Left ventricle myocardium superior (tissue), 1 donor: ENCODE results near the gene ITGB2. TPM values are rescaled to one million over a fixed set of nuclear protein-coding genes. Genes with fewer than 3 reads are reported as not detected.

Experiments used
- ATAC-seq: fragments of 200-7000 bp; cut with Tn5 transposase; one replicate; pipeline ENCODE4 v1.9.1; 2020; ENCODE audit warnings: mild to moderate bottlenecking, moderate library complexity
- DNase-seq: peaks from one replicate; pipeline ENCODE4 v3.0.0-alpha.2; 2020
- intact Hi-C: fragments of 100-400 bp; cut with micrococcal nuclease; formaldehyde crosslinking; loops from one replicate; pipeline ENCODE4 v1.11.0; 2022
- total RNA-seq: library from RNA; stranded (reverse); fragmentation: NEBNext Ultra II Directional; extraction: Animal tissue kit (Norgen Biotek cat#: 25700); gene quantifications from one replicate; pipeline ENCODE4 v1.2.1, GENCODE V29; 2021
- donor health status: DM: no; HTN: yes; CAD: no; lungs with severe emphysema.

The ITGB2 gene
- total RNA-seq, 1 donor from 2014 or later, result 26.5 TPM

GRCh38 chr21:44956356-44957046, 35.8 kb upstream of the ITGB2 start:
- no peak for ATAC-seq
- DNase-seq, result peak; percentile 26
- intact Hi-C loops, result no loop called here

- DNase-seq, result peak; percentile 29
Observed at GRCh38 chr21:44955798-44956175, 35.1 kb upstream of the ITGB2 start.

GRCh38 chr21:44955141-44955797, 34.6 kb upstream of the ITGB2 start:
- DNase-seq (peak; percentile 30), ATAC-seq (no peak)
- intact Hi-C loops, result no loop called here

More at GRCh38 chr21:44955798-44956175, 35.1 kb upstream of the ITGB2 start:
- intact Hi-C loops, result no loop called here
- no peak for ATAC-seq

- ATAC-seq (peak; percentile 26), DNase-seq (peak; percentile 67)
- intact Hi-C loops, result loop anchor here (5.0 kb wide), 1 partner anchor 183 kb away; no protein-coding TSS in a partner anchor
Observed at GRCh38 chr21:44954281-44954771, 33.6 kb upstream of the ITGB2 start.

- intact Hi-C loops, result loop anchor here (5.0 kb wide), 1 partner anchor 184 kb away; no protein-coding TSS in a partner anchor
- DNase-seq, result peak; percentile 33
- ATAC-seq, result no peak
Observed at GRCh38 chr21:44953628-44954021, 32.9 kb upstream of the ITGB2 start.

GRCh38 chr21:44952929-44953627, 32.4 kb upstream of the ITGB2 start:
- intact Hi-C loops, result loop anchor here (5.0 kb wide), 1 partner anchor 184 kb away; no protein-coding TSS in a partner anchor

GRCh38 chr21:44952116-44952928, 31.6 kb upstream of the ITGB2 start:
- intact Hi-C loops, result loop anchor here (5.0 kb wide), 1 partner anchor 185 kb away; no protein-coding TSS in a partner anchor
- DNase-seq, result peak; percentile 82

More at GRCh38 chr21:44952929-44953627, 32.4 kb upstream of the ITGB2 start:
- DNase-seq (no peak), ATAC-seq (peak; percentile 1)

GRCh38 chr21:44951186-44951915, 30.7 kb upstream of the ITGB2 start:
- ATAC-seq (no peak), DNase-seq (peak; percentile 27)
- intact Hi-C loops, result loop anchor here (5.0 kb wide), 1 partner anchor 186 kb away; no protein-coding TSS in a partner anchor

More at GRCh38 chr21:44952116-44952928, 31.6 kb upstream of the ITGB2 start:
- ATAC-seq, result peak; percentile 73

- peak; percentile 1 for ATAC-seq
- intact Hi-C loops, result loop anchor here (5.0 kb wide), 1 partner anchor 187 kb away; no protein-coding TSS in a partner anchor
- peak; percentile 53 for DNase-seq
Observed at GRCh38 chr21:44950351-44950750, 29.7 kb upstream of the ITGB2 start.

GRCh38 chr21:44949779-44950198, 29.1 kb upstream of the ITGB2 start:
- peak; percentile 62 for ATAC-seq
- peak; percentile 96 for DNase-seq
- intact Hi-C loops, result loop anchor here (5.0 kb wide), 1 partner anchor 188 kb away; no protein-coding TSS in a partner anchor

GRCh38 chr21:44949161-44949778, 28.6 kb upstream of the ITGB2 start:
- intact Hi-C loops, result no loop called here
- DNase-seq (peak; percentile 49), ATAC-seq (no peak)

- intact Hi-C loops, result no loop called here
- DNase-seq (peak; percentile 41), ATAC-seq (no peak)
Observed at GRCh38 chr21:44948426-44949120, 27.9 kb upstream of the ITGB2 start.

- DNase-seq (peak; percentile 80), ATAC-seq (peak; percentile 3)
- intact Hi-C loops, result no loop called here
Observed at GRCh38 chr21:44947930-44948331, 27.2 kb upstream of the ITGB2 start.

- peak; percentile 80 for DNase-seq
- ATAC-seq, result peak; percentile 67
- intact Hi-C loops, result no loop called here
Observed at GRCh38 chr21:44947111-44947929, 26.6 kb upstream of the ITGB2 start.

- intact Hi-C loops, result no loop called here
- DNase-seq (no peak), ATAC-seq (no peak)
Observed at GRCh38 chr21:44946254-44947041, 25.7 kb upstream of the ITGB2 start.
